GM21576 (cell line): ENCODE results near the gene CMIP.
"Not testable (repeated sequence)": the region's sequence is repeated elsewhere in the genome, so short reads cannot be mapped to it uniquely, and the experiment has no call there.

Experiments
- ATAC-seq: cut with Tn5 transposase; IDR thresholded peaks from one replicate; pipeline ENCODE4 v1.9.1; 2021; ENCODE audit warnings: mild to moderate bottlenecking, moderate library complexity; ENCODE audit not compliant: unreplicated experiment

CMIP gene

GRCh38 chr16:81444448-81445121 lies at the start of gene CMIP:
CMIP (plus strand) TSS chr16:81444808.
- ATAC-seq: peak; percentile 78

GRCh38 chr16:81394966-81395655 lies 49.5 kb upstream of the CMIP start:
- ATAC-seq: no peak

- no peak for ATAC-seq
These were observed 47.3 kb upstream of the CMIP start for GRCh38 chr16:81397058-81397878.

GRCh38 chr16:81397879-81398520 lies 46.6 kb upstream of the CMIP start:
- no peak for ATAC-seq

- no peak for ATAC-seq
These were observed 44.7 kb upstream of the CMIP start for GRCh38 chr16:81399909-81400308.

GRCh38 chr16:81401035-81401950 lies 43.3 kb upstream of the CMIP start:
- ATAC-seq: no peak

GRCh38 chr16:81403208-81403600 lies 41.4 kb upstream of the CMIP start:
- ATAC-seq: no peak

- peak; percentile 75 for ATAC-seq
These were observed 40.8 kb upstream of the CMIP start for GRCh38 chr16:81403601-81404391.

GRCh38 chr16:81405002-81405401 lies 39.6 kb upstream of the CMIP start:
- not testable (repeated sequence) for ATAC-seq

- ATAC-seq: no peak
These were observed 38.9 kb upstream of the CMIP start for GRCh38 chr16:81405702-81406113.

GRCh38 chr16:81408409-81408950 lies 36.1 kb upstream of the CMIP start:
- ATAC-seq: no peak

GRCh38 chr16:81409016-81409556 lies 35.5 kb upstream of the CMIP start:
- ATAC-seq: no peak

GRCh38 chr16:81410643-81411293 lies 33.8 kb upstream of the CMIP start:
- ATAC-seq: no peak

GRCh38 chr16:81413245-81413990 lies 31.2 kb upstream of the CMIP start:
- ATAC-seq: no peak

- no peak for ATAC-seq
These were observed 28.9 kb upstream of the CMIP start for GRCh38 chr16:81415751-81416150.

- ATAC-seq: no peak
These were observed 27.9 kb upstream of the CMIP start for GRCh38 chr16:81416749-81417148.

GRCh38 chr16:81417210-81417609 lies 27.4 kb upstream of the CMIP start:
- no peak for ATAC-seq

GRCh38 chr16:81419806-81420205 lies 24.8 kb upstream of the CMIP start:
- ATAC-seq: no peak
